GM18519 (cell line): ENCODE results near the gene SRRM2.

Experiments
- ATAC-seq: cut with Tn5 transposase; IDR thresholded peaks from one replicate; pipeline ENCODE4 v1.9.1; 2021; ENCODE audit warnings: mild to moderate bottlenecking, moderate library complexity; ENCODE audit not compliant: unreplicated experiment, low FRiP score

The SRRM2 gene

DNA sequence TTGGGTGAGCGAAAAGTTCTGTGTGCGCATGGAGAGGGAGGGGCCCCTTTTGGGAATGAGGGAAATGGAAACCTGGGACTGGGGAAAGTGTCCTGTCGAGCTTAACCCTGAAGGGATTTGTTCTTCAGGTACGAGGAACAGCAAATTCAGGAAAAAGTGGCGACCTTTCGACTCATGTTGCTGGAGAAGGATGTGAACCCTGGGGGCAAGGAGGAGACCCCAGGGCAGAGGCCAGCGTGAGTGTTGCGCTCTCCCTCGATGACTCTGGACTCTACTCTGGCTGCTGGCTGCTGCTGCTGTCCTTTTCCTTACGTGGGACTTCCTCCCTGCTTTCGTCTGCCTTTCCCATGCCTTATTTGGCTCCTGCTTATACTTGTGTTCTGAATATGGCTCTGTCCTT, 4.9 kb downstream of the SRRM2 start:
- ATAC-seq = no peak

DNA sequence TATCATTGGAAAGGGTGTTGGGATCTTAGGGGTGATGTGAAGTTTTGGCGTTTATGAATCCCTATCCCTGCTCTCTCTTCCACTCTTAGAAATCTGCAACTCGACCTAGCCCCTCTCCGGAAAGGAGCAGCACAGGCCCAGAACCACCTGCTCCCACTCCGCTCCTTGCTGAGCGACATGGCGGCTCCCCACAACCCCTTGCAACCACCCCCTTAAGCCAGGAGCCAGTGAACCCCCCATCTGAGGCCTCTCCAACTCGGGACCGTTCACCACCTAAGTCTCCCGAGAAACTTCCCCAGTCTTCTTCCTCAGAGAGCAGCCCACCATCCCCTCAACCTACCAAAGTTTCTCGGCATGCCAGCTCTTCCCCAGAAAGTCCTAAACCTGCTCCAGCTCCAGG, 9.0 kb downstream of the SRRM2 start:
- ATAC-seq = no peak

DNA sequence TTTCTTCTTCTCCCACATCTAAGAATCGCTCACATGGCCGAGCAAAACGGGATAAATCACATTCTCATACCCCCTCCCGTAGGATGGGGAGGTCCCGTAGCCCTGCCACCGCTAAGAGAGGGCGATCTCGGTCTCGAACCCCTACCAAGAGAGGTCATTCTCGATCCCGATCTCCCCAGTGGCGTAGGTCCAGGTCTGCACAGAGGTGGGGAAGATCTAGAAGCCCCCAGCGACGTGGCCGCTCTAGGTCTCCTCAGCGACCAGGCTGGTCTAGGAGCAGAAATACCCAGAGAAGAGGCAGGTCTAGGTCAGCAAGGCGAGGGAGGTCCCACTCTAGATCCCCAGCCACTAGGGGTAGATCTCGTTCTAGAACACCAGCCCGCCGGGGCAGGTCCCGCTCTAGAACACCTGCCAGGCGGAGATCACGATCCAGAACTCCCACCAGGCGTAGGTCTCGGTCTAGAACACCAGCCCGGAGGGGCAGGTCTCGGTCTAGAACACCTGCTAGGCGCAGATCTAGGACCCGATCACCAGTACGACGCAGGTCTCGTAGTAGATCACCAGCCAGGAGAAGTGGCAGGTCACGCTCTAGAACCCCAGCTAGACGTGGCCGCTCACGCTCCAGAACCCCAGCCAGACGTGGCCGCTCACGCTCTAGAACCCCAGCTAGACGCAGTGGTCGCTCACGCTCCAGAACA, 9.6 kb downstream of the SRRM2 start:
- no peak for ATAC-seq

DNA sequence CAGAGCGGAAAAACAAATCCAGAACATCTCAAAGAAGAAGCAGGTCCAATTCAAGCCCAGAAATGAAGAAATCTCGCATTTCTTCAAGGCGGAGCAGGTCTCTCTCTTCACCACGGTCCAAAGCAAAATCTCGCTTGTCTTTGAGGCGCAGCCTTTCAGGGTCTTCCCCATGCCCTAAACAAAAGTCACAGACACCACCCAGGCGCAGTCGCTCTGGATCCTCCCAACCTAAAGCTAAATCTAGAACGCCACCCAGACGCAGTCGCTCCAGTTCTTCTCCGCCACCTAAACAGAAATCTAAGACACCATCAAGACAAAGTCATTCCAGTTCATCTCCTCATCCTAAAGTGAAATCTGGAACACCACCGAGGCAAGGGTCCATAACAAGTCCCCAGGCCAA, 10.3 kb downstream of the SRRM2 start:
- ATAC-seq = no peak

DNA sequence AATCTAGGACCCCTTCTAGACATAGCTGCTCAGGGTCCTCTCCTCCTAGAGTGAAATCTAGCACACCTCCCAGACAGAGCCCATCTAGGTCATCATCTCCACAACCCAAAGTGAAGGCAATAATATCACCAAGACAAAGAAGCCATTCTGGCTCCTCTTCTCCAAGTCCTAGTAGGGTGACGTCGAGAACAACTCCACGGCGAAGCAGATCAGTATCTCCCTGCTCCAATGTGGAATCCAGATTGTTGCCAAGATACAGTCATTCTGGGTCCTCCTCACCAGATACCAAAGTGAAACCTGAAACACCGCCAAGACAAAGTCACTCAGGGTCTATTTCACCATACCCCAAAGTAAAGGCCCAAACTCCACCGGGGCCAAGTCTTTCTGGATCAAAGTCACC, 10.7 kb downstream of the SRRM2 start:
- ATAC-seq = no peak

DNA sequence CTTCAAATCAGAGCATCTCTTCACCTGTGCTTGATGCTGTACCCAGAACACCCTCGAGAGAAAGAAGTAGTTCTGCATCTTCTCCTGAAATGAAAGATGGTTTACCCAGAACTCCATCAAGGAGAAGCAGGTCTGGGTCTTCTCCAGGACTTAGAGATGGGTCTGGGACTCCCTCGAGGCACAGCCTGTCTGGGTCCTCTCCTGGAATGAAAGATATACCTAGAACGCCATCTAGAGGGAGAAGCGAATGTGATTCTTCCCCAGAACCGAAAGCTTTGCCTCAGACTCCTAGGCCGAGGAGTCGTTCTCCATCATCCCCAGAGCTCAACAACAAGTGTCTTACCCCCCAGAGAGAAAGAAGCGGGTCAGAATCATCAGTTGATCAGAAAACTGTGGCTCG, 12.3 kb downstream of the SRRM2 start:
- no peak for ATAC-seq

DNA sequence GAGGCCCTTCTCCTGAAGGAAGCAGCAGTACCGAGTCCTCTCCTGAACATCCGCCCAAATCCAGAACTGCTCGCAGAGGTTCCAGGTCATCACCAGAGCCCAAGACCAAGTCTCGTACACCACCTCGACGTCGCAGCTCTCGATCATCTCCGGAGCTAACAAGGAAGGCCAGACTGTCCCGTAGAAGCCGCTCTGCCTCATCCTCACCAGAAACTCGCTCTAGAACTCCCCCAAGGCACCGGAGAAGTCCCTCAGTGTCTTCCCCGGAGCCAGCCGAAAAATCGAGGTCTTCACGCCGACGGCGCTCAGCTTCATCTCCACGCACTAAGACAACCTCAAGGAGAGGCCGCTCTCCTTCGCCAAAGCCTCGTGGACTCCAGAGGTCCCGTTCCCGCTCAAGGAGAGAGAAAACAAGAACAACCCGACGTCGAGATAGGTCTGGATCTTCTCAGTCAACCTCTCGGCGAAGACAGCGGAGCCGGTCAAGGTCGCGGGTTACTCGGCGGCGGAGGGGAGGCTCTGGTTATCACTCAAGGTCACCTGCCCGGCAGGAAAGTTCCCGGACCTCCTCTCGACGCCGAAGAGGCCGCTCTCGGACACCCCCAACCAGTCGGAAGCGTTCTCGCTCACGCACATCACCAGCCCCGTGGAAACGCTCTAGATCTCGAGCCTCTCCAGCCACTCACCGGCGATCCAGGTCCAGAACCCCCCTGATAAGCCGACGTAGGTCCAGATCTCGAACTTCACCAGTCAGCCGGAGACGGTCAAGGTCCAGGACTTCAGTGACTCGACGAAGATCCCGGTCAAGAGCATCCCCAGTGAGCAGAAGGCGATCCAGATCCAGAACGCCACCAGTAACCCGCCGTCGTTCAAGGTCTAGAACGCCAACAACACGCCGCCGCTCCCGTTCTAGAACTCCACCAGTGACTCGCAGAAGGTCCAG, 13.3 kb downstream of the SRRM2 start:
- no peak for ATAC-seq

DNA sequence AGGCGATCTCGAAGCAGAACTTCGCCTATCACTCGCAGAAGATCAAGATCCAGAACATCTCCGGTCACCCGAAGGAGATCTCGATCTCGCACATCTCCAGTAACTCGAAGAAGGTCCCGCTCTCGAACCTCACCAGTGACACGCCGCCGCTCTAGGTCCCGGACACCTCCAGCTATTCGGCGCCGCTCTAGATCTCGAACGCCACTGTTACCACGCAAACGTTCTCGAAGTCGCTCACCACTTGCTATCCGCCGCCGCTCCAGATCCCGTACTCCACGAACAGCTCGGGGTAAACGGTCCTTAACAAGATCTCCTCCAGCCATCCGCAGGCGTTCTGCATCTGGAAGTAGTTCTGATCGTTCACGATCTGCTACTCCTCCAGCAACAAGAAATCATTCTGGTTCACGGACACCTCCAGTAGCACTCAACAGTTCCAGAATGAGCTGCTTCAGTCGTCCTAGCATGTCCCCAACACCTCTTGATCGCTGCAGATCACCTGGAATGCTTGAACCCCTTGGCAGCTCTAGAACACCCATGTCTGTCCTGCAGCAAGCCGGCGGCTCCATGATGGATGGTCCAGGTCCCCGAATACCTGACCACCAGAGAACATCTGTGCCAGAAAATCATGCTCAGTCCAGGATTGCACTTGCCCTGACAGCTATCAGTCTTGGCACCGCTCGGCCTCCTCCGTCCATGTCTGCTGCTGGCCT, 14.1 kb downstream of the SRRM2 start:
- no peak for ATAC-seq

DNA sequence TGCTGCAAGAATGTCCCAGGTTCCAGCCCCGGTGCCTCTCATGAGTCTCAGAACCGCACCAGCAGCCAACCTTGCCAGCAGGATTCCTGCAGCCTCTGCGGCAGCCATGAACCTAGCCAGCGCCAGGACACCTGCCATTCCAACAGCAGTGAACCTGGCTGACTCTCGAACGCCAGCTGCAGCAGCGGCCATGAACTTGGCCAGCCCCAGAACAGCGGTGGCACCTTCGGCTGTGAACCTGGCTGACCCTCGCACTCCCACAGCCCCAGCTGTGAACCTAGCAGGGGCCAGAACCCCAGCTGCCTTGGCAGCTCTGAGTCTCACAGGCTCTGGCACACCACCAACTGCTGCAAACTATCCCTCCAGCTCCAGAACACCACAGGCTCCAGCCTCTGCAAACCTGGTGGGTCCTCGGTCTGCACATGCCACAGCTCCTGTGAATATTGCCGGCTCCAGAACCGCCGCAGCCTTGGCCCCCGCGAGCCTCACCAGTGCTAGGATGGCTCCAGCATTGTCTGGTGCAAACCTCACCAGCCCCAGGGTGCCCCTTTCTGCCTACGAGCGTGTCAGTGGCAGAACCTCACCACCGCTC, 14.8 kb downstream of the SRRM2 start:
- no peak for ATAC-seq

DNA sequence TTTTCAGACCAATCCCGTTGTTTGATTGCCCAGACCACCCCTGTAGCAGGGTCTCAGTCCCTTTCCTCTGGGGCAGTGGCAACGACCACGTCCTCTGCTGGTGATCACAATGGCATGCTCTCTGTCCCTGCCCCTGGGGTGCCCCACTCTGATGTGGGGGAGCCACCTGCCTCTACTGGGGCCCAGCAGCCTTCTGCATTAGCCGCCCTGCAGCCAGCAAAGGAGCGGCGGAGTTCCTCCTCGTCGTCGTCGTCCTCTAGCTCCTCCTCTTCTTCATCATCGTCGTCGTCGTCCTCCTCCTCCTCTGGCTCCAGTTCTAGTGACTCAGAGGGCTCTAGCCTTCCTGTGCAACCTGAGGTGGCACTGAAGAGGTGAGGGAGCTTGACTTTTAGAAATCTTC, 15.5 kb downstream of the SRRM2 start:
- no peak for ATAC-seq

DNA sequence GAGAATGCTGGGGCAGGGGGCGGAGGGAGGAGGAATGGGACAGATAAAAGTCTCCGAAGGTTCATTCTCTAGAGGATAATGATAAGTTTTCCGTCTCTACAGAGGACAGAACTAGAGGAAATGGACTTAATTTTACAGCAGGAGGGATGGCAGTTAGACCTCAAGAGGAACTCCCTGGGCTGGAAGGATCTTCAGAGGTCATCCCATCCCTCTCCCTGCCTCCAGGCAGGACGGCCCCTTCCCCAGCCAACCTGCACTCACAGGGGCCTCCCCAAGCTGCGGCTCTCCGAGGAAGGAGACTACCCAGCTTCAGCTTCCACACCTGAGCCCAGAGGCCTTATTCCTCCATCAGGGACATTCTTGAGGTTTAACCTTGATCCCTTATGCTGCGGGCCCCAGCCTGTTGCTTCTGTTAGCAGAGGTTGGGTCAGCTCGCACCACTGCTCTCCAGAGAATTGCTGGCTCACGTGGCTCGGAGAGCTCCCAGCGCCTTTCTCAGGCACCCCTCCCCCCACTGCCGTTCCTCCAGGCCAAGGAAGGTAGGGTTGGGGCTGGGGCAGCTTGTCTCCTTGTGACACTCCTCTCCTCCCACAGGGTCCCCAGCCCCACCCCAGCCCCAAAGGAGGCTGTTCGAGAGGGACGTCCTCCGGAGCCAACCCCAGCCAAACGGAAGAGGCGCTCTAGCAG, 16.1 kb downstream of the SRRM2 start:
- no peak for ATAC-seq

DNA sequence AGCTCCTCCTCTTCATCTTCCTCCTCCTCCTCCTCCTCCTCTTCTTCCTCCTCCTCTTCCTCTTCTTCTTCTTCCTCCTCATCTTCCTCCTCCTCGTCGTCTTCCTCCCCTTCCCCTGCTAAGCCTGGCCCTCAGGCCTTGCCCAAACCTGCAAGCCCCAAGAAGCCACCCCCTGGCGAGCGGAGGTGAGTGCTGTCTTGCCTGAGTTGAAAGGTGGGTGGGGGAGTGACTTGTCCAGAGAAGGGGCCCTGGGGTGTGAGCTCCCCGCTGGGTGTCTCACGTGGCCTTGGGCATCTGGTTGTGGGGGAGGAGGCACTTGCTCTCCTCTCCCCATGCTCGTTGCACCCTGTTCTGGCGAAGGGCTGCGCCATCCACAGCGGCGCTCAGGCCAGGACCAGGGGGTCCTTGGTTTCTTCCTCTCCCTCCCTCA, 16.7 kb downstream of the SRRM2 start:
- ATAC-seq = no peak

DNA sequence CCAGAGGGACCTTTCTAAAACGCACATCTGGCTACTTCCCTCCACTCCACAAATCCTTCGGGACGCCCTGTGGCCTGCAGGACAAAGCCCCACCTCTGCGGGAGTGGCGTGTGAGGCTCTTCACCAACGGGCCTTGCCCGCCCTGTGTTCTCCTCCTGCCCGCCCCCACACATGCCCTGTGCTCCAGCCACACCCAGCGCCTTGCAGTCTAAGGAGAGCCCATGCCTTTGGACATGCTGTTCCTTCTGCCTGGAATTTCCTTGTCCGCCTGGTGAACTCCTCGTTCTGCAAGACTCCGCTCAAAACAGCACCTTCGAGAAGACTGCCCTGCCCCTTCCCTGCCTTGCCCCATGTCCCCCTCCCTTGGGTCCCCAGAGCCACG, 17.2 kb downstream of the SRRM2 start:
- ATAC-seq = no peak

DNA sequence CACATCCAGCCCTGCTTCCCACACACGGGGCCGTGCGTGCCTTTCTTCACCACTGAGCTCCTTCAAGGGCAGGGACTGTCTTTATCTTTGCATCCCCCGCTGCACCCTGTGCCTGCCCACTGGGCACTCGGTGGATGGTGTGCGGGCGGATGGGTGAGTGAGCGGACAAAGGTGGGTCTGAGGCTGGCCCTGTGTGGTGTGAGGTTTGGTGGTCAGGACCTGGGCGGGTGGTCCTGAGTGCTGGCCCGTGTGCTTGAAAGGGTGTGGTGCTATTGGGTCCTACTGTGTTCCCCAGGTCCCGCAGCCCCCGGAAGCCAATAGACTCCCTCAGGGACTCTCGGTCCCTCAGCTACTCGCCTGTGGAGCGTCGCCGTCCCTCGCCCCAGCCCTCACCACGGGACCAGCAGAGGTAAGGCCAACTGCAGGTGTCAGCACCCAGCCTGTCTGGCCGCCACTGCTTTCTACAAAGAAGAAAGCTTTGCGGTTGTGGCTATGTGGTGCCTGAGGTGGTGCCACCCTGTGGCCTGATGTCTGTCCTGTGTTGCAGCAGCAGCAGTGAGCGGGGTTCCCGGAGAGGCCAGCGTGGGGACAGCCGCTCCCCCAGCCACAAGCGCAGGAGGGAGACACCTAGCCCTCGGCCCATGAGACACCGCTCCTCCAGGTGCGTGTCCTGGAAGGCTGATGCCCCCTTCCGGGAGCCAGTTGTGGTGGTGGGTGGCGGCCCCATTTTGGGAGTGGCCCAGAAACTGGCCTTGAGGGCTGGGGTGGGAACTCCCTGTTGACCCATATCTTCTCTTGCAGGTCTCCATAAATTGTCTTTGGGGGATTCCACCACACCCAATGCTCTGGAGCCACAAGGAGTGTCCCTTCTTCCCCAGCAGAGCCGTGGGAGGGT, 17.9 kb downstream of the SRRM2 start:
- ATAC-seq = no peak

DNA sequence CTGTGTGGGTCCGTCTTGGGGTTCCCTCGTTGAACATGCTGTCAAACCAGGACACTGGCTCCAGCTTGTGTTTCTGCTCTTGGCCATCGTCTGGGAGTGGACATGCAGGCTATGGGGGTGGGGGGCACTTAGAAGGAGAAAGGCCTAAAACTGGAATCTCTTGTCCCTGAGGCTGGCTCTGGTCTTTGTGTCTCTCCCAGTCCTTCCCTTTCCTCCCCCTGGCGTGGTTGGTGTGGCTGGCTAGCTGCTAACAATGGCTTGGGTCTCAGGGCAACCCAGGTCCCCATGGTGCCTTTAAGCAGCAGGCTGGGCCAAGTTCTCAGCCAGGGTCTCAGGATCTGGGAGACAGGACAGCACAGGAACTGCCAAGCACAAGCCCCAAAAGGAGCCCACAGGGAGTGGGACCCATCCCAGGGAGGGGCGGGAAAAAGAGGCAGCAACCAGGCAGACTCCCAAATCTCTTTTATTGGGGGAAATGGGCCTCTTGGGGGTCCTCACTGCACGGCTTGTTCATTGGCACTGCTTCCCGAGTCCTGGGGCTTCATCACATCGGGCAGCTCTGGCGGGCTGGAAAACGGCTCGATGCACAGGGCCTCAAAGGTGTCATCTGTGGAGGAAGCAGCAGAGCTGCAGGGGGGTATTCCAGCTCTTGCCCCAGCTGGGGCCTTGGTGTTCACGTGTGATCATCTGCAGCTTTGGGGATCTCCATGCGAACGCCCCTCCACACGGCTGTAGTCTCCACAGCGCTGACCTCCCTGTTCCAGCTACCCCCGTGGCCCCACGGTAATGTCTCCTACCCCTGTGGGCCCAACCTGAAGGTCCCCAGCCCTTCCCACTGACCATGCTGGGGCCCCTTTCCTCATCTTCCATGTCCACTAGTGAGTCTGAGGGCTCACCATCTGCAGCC, 19.3 kb downstream of the SRRM2 start:
- no peak for ATAC-seq

DNA sequence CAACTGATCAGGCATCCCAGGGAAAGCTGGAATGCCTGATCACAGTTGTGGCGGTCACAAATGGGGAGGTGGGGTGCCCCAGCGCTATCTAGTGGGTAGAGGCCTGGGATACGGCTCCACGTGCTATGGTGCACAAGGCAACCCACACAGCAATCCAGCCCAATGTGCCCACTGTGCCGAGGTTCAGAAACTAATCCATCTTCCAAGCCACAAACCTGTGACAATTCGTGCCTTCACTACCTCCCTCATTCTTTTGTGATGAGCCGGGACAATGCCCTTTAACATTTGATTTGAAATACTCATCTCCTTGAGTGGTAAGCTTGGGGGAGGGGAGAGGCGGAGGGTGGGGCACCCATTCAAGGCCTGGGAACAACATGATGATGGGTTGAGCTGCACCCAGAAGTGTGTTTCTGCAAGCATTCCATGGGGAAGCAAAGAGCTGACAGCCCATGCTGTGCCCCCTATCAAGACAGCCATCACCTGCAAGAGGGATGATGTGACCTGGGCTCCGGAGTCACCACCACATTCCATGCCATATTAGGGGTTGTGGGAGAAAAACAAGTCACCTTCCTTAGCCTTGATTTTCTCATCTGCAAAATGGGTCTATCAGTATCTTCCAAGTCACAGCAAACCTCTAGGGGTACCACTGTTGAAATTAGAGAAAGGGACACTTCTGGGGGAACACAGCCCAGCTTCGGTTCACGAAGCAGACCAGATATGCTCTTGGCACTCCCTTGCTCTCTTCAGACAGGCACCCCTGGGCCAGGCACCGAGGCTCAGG, 20.9 kb downstream of the SRRM2 start:
- ATAC-seq = no peak

DNA sequence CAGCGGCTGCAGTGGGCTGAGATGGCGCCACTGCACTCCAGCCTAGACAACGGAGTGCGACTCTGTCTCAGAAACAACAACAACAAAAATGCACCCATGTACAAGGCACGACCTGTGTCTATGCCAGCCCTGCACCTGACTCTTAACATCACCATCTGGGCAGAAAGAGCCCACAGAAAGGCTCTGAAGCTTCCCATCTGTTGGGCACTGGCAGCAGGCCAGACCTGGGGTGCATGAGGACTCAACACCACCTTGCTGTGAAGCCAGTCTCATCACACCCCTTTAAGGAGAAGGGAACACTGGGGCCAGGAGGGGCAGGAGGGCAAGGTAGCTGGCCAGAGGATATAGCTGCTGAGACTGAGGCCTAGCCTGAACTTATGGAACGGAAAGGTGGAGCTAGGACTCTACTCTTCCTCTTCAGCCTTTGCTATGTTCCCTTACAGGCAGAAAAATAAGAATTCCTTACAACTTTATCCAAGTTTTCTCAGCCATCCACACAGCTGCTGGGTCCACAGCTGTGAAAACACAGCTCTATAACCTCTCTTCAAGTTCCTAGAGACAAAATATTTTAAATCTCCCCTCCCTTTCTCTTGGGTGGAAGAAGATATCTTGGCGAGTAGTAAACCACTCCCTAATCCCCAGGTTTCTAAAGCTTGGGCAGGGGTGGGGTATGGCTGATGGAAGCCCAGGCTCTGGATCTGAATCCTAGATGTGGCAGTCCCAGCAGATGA, 21.9 kb downstream of the SRRM2 start:
- ATAC-seq = no peak
